HUES48 (cell line): ENCODE results near the gene HOMER3.

Experiments used
- H3K27ac ChIP-seq: one replicate; pipeline ENCODE4 v1.7.0; 2013; ENCODE audit warnings: low read depth, low read length, inconsistent platforms
- H3K27me3 ChIP-seq: 2 replicates; pipeline ENCODE4 v1.6.1; 2013; ENCODE audit warnings: mild to moderate bottlenecking, low read length; ENCODE audit not compliant: control insufficient read depth, insufficient read depth
- H3K36me3 ChIP-seq: 2 replicates; pipeline ENCODE4 v1.6.1; 2013; ENCODE audit warnings: low read length; ENCODE audit not compliant: control insufficient read depth, insufficient read depth
- H3K4me1 ChIP-seq: 2 replicates; pipeline ENCODE4 v1.6.1; 2013; ENCODE audit warnings: mild to moderate bottlenecking, low read length; ENCODE audit not compliant: control insufficient read depth, insufficient read depth
- H3K4me3 ChIP-seq: 2 replicates; pipeline ENCODE4 v1.5.1; 2013; ENCODE audit warnings: mild to moderate bottlenecking, low read depth, low read length
- H3K9ac ChIP-seq: 2 replicates; pipeline ENCODE4 v1.6.1; 2013; ENCODE audit warnings: mild to moderate bottlenecking, low read depth, low read length, moderate library complexity
- H3K9me3 ChIP-seq: 2 replicates; pipeline ENCODE4 v1.6.1; 2013; ENCODE audit warnings: low read length; ENCODE audit not compliant: control insufficient read depth, insufficient read depth

Gene HOMER3

DNA sequence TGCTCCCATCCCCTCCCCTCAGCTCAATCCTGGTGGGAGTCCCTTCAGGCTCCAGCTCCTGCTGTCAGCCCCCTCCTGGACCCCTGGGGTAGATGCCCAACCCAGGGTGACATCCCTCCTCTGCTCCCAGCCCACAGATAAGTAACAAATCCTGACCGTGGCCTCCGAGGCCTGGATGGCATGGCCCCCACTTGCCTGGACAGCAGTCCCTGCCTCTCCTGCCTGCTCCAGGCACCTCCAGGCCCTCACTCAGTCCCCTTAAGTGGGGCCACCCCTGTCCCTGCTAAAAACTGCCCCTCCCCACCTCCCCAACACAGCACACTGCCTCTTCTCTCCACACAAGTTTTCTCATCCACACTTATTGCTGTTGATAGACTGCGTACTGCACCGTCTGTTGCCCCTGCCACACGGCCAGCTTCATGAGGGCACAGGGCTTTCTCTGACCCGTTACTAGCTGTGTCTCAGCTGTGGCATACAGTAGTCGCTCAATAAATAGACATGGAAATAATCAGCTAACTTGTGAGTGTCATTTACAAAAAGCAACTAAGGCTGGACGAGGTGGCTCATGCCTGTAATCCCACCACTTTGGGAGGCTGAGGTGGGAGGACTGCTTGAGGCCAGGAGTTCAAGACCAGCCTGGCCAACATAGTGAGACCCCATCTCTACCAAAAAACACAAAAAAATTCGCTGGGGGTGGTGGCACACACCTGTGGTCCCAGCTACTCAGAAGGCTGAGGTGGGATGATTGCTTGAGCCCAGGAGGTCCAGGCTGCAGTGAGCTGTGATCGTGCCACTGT lies 50.9 kb downstream of the HOMER3 start:
- H3K27me3 ChIP-seq, result peaks cover 4% of the 10 kb centered on the region; the same call in 1 of the 2 replicates

GRCh38 chr19:18886972-18887371 lies 54.0 kb downstream of the HOMER3 start:
- no peaks in the 10 kb centered on the region for H3K4me1 ChIP-seq
- H3K4me3 ChIP-seq, result no peak overlapping the region
- no peaks in the 10 kb centered on the region for H3K9me3 ChIP-seq
- H3K9ac ChIP-seq, result no peak overlapping the region
- H3K36me3 ChIP-seq, result peaks cover 10% of the 10 kb centered on the region; the same call in 1 of the 2 replicates
- no peaks in the 10 kb centered on the region for H3K27me3 ChIP-seq
- no peak overlapping the region for H3K27ac ChIP-seq

More for the DNA sequence above, 50.9 kb downstream of the HOMER3 start:
- H3K9me3 ChIP-seq, result no peaks in the 10 kb centered on the region
- H3K27ac ChIP-seq, result no peak overlapping the region
- H3K4me3 ChIP-seq, result no peak overlapping the region
- no peak overlapping the region for H3K9ac ChIP-seq
- no peaks in the 10 kb centered on the region for H3K36me3 ChIP-seq
- H3K4me1 ChIP-seq, result no peaks in the 10 kb centered on the region

DNA sequence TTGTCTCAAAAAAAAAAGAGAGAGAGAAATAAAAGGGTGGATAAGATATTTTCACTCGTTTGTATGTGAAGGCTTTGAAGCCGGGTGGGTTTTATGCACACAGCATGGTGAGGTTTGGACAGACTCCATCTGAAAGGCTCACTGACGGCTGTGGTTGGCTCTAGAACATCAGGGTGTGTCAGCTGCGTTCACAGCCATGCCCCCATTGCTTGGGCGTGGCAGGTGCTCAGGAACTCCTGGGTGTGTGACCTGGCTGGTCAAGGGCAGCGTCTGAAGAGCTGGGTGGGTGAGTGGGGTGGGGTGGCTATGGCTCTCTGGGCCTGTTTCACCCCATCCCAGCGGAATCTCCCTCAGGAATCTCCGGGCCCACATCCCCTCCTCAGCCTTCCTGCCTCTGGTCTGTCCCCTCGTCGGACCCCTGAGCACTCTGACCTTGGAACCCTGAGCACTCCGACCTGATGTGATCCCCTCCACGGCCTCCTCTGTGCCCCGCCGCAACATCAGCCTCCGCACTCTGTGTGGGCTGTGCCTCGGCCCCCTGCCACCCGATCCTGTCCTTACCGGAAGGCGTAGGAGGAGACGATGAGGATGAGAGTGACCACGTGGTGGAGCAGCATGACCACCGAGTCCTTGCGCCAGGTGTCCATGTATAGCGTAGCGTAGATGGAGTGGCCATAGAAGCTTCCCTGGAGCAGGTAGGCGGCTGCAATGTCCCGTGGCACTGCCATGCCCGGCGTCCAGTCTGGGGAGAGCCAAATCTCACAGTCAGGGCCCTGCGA lies 57.3 kb downstream of the HOMER3 start:
- H3K9ac ChIP-seq, result no peak overlapping the region
- H3K36me3 ChIP-seq, result peaks cover 13% of the 10 kb centered on the region; the same call in 1 of the 2 replicates

GRCh38 chr19:18881491-18881890 lies 59.5 kb downstream of the HOMER3 start:
- no peak overlapping the region for H3K9ac ChIP-seq
- no peaks in the 10 kb centered on the region for H3K4me1 ChIP-seq
- H3K27me3 ChIP-seq, result no peaks in the 10 kb centered on the region
- H3K36me3 ChIP-seq, result peaks cover 23% of the 10 kb centered on the region
- no peak overlapping the region for H3K4me3 ChIP-seq
- H3K27ac ChIP-seq, result no peak overlapping the region
- H3K9me3 ChIP-seq, result no peaks in the 10 kb centered on the region; the same call in 1 of the 2 replicates

More for the DNA sequence above, 57.3 kb downstream of the HOMER3 start:
- no peaks in the 10 kb centered on the region for H3K4me1 ChIP-seq
- no peaks in the 10 kb centered on the region for H3K9me3 ChIP-seq
- no peak overlapping the region for H3K27ac ChIP-seq
- no peaks in the 10 kb centered on the region for H3K27me3 ChIP-seq
- H3K4me3 ChIP-seq, result no peak overlapping the region

GRCh38 chr19:18879579-18880373 lies 61.2 kb downstream of the HOMER3 start:
- Histone ChIP-seq H3K9me3 (no peaks in the 10 kb centered on the region; the same call in 1 of the 2 replicates), H3K4me1 (no peaks in the 10 kb centered on the region), H3K36me3 (peaks cover 24% of the 10 kb centered on the region), H3K4me3 (no peak overlapping the region), H3K27ac (no peak overlapping the region), H3K9ac (no peak overlapping the region), H3K27me3 (no peaks in the 10 kb centered on the region)
